IPS-18c (cell line): ENCODE results near the gene PACRG.

Source experiments
- H3K4me3 ChIP-seq: 2 replicates; pipeline ENCODE4 v1.7.0; 2013; ENCODE audit warnings: low read depth, mild to moderate bottlenecking, low read length, moderate library complexity; ENCODE audit not compliant: insufficient read depth
- H3K9me3 ChIP-seq: one replicate; pipeline ENCODE4 v1.6.1; 2013; ENCODE audit warnings: mild to moderate bottlenecking, low read length, moderate library complexity; ENCODE audit not compliant: control insufficient read depth, insufficient read depth

PACRG gene

DNA sequence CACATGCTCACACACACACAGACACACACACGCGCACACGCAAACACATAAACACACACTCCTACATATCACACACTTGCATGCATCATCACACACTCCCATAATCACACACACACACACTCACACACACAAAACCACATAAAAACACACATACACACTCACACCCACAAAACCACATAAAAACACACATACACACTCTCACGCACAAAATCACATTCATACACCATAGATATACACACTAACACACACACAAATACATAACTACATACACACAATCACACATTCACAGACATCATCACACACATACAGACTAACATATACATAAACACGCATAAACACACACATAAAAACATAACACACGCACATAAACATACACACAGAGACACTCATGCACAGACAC is 629.0 kb downstream of the PACRG start:
- Histone ChIP-seq H3K4me3 (no peak overlapping the region), H3K9me3 (no peaks in the 10 kb centered on the region)

GRCh38 chr6:163364641-163365040 is 636.9 kb downstream of the PACRG start:
- H3K9me3 ChIP-seq, result no peaks in the 10 kb centered on the region
- H3K4me3 ChIP-seq, result no peak overlapping the region
